Kidney epithelial cell (primary cell): ENCODE results near the gene CCNG2. TPM values are rescaled to one million over a fixed set of nuclear protein-coding genes. Genes with fewer than 3 reads are reported as not detected.

Experiments
- DNase-seq: peaks from one replicate; pipeline ENCODE4 v3.0.0-alpha.2; 2010; ENCODE audit warnings: low read depth
- H3K27me3 ChIP-seq: 2 replicates; pipeline ENCODE4 v1.6.0; 2011; ENCODE audit warnings: low read length; ENCODE audit not compliant: control insufficient read depth, insufficient read depth
- H3K36me3 ChIP-seq: 2 replicates; pipeline ENCODE4 v1.5.1; 2011; ENCODE audit warnings: low read length; ENCODE audit not compliant: control insufficient read depth, insufficient read depth
- H3K4me3 ChIP-seq: 2 replicates; pipeline ENCODE4 v1.5.1; 2011; ENCODE audit warnings: low read depth, mild to moderate bottlenecking, control low read depth, low read length
- total RNA-seq: library from RNA; depleted of rRNA; stranded (reverse); fragments of >200 nt; gene quantifications from 2 replicates; pipeline ENCODE4 v1.2.3, GENCODE V29; 2015
- TF ChIP-seq, protein P1 (sequence below): IDR thresholded peaks from 2 replicates; pipeline ENCODE4 v1.5.1; 2011; ENCODE audit warnings: mild to moderate bottlenecking, moderate library complexity, low read length, control low read depth, inconsistent platforms; ENCODE audit not compliant: insufficient read depth, poor library complexity, severe bottlenecking

Gene CCNG2
- total RNA-seq, 1 donor from 2014 or later, result 27.1 TPM

DNA sequence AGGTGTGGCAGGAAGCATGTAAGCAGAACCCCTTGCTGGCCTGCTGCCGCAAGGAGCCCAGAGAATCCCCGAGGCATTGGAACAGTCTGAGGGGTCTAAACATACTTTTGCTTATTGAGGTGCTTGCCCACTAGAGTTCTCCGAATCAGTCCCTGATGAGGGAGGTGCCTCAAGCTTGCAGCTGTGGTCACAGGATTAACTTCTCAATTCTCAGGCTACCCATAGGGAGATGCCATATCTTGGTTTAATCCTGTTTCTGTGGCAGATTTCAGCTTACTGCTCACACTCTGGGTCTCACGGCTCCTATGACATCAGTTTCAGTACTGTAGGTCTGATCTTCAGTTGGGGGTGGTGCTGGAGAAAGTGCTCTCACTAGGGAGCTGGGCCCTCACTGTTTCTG lies 39.9 kb downstream of the CCNG2 start:
- H3K36me3 ChIP-seq, result no peaks in the 10 kb centered on the region
- TF ChIP-seq, protein P1, sequence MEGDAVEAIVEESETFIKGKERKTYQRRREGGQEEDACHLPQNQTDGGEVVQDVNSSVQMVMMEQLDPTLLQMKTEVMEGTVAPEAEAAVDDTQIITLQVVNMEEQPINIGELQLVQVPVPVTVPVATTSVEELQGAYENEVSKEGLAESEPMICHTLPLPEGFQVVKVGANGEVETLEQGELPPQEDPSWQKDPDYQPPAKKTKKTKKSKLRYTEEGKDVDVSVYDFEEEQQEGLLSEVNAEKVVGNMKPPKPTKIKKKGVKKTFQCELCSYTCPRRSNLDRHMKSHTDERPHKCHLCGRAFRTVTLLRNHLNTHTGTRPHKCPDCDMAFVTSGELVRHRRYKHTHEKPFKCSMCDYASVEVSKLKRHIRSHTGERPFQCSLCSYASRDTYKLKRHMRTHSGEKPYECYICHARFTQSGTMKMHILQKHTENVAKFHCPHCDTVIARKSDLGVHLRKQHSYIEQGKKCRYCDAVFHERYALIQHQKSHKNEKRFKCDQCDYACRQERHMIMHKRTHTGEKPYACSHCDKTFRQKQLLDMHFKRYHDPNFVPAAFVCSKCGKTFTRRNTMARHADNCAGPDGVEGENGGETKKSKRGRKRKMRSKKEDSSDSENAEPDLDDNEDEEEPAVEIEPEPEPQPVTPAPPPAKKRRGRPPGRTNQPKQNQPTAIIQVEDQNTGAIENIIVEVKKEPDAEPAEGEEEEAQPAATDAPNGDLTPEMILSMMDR, result no peak
- no peak overlapping the region for H3K4me3 ChIP-seq
- DNase-seq, result no peak
- H3K27me3 ChIP-seq, result no peaks in the 10 kb centered on the region

DNA sequence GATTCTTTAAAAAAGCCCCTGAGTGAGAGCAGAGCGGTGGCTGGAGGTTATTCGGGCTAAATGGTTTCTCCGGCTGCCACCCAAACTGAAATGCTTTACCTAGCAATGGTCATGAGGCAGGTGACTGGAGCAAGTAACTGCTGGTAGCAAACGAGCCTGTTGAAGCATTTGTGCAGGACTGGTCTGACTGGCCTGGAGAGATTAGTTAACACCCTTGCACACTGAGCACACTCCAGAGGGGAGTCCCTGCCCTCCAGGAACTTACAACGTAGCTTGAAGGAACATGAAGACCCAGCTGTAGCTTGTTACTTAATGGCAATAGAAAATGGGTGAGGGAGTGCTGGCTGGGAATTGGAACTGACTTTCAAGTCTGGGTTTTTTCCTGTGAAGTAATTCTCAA lies 40.4 kb downstream of the CCNG2 start:
- no peaks in the 10 kb centered on the region for H3K27me3 ChIP-seq

GRCh38 chr4:77197831-77198230 lies 40.8 kb downstream of the CCNG2 start:
- TF ChIP-seq, protein P1, result no peak
- no peak for DNase-seq
- Histone ChIP-seq H3K4me3 (no peak overlapping the region), H3K27me3 (no peaks in the 10 kb centered on the region), H3K36me3 (no peaks in the 10 kb centered on the region)

More for the DNA sequence above, 40.4 kb downstream of the CCNG2 start:
- no peak for DNase-seq
- Histone ChIP-seq H3K36me3 (no peaks in the 10 kb centered on the region), H3K4me3 (no peak overlapping the region)
- TF ChIP-seq, protein P1, result no peak

GRCh38 chr4:77199276-77199675 lies 42.3 kb downstream of the CCNG2 start:
- no peak for DNase-seq
- Histone ChIP-seq H3K36me3 (no peaks in the 10 kb centered on the region), H3K27me3 (no peaks in the 10 kb centered on the region), H3K4me3 (no peak overlapping the region)
- TF ChIP-seq, protein P1, result no peak

DNA sequence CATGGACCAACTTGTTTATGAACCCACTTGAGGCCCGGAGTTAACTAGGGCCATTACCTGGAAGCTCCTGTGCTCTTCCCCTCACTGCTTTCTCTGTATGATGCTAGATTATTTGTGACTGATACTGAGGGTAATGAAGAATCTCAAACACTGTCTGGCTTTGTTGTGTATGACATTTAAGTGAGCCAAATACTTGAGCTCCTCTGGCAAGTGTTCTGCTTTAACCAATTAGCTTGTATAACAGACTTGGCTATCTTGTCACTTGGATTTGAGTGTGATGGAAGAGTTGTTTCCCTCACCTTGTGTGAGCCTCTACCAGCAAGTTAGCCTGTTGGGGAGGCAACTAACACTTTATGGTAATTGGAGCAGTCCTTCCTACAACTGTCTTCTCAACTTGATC lies 42.7 kb downstream of the CCNG2 start:
- no peak for DNase-seq
- TF ChIP-seq, protein P1, result no peak
- H3K27me3 ChIP-seq, result no peaks in the 10 kb centered on the region
- no peaks in the 10 kb centered on the region for H3K36me3 ChIP-seq
- H3K4me3 ChIP-seq, result no peak overlapping the region

DNA sequence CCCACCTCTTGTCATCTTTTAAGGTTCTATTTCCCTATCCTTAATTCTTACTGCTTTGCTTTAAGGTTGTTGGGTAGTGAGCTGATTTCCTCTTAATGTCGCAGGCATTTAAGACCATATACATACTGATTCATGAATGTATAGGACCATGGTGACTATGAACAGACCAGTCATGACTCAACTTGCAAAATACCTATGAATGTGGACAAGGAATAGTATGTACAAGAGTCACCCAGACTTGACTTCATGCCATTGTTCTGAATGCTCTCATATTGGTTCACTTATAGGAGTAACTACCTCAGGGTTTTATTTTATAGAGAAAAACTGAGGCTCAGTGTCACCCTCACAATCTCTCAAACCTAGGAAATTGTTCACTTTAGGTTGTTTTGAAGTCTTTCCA lies 44.3 kb downstream of the CCNG2 start:
- DNase-seq, result no peak
- TF ChIP-seq, protein P1, result no peak
- Histone ChIP-seq H3K4me3 (no peak overlapping the region), H3K27me3 (no peaks in the 10 kb centered on the region), H3K36me3 (no peaks in the 10 kb centered on the region)
